A673 (cell line): ENCODE measurements around the gene GALNT11. TPM values are rescaled to one million over a fixed set of nuclear protein-coding genes. Genes with fewer than 3 reads are reported as not detected.

Source experiments
- BruUV-seq: library from RNA; stranded (reverse); fragments of 400-500 nt; replicated peaks from 2 replicates; lab custom pipeline; 2021; lab: Mats Ljungman, UMichigan
- CTCF ChIA-PET: fragments of 300-600 bp; sonication (Branson Sonifier 250); formaldehyde crosslinking; loops from one replicate; lab custom pipeline; 2022; ENCODE audit warnings: antibody characterized with exemption; lab: Charles Lee
- POLR2A ChIA-PET: fragments of 300-600 bp; sonication (Branson Sonifier 250); formaldehyde crosslinking; loops from one replicate; lab custom pipeline; 2022; ENCODE audit warnings: antibody characterized with exemption; ENCODE audit not compliant: low non-redundant PET; lab: Charles Lee
- DNase-seq: peaks from one replicate; pipeline ENCODE4 v3.0.0-alpha.2; 2015; ENCODE audit warnings: low spot score
- H3K27ac ChIP-seq: fragments of 200-600 bp; sonication (generic); 2 replicates; pipeline ENCODE4 v1.5.1; 2016; ENCODE audit warnings: mixed run types, low read depth, mild to moderate bottlenecking, mixed read lengths, antibody characterized with exemption, low read length; ENCODE audit not compliant: poor library complexity, severe bottlenecking
- H3K27me3 ChIP-seq: fragments of 200-600 bp; sonication (generic); replicated peaks from 2 replicates; pipeline ENCODE4 v1.6.1; 2017; ENCODE audit warnings: mixed run types, low read depth, mild to moderate bottlenecking, mixed read lengths, antibody characterized with exemption, low read length; ENCODE audit not compliant: insufficient read depth, poor library complexity
- H3K36me3 ChIP-seq: fragments of 200-600 bp; sonication (generic); 2 replicates; pipeline ENCODE4 v1.6.1; 2016; ENCODE audit warnings: mixed run types, mild to moderate bottlenecking, mixed read lengths, antibody characterized with exemption, low read length; ENCODE audit not compliant: insufficient read depth, poor library complexity, severe bottlenecking
- H3K4me1 ChIP-seq: fragments of 200-600 bp; sonication (generic); 2 replicates; pipeline ENCODE4 v1.6.1; 2017; ENCODE audit warnings: mixed run types, mild to moderate bottlenecking, mixed read lengths, antibody characterized with exemption, low read length; ENCODE audit not compliant: insufficient read depth, poor library complexity, severe bottlenecking
- H3K4me3 ChIP-seq: fragments of 200-600 bp; sonication (generic); 2 replicates; pipeline ENCODE4 v1.5.1; 2016; ENCODE audit warnings: low read depth, mixed run types, mild to moderate bottlenecking, mixed read lengths, low read length; ENCODE audit not compliant: poor library complexity, severe bottlenecking
- H3K9me3 ChIP-seq: fragments of 200-600 bp; sonication (generic); 2 replicates; pipeline ENCODE4 v1.6.1; 2016; ENCODE audit warnings: mixed run types, low read depth, mild to moderate bottlenecking, mixed read lengths, antibody characterized with exemption, low read length; ENCODE audit not compliant: poor library complexity, severe bottlenecking
- EZH2 ChIP-seq: fragments of 200-600 bp; sonication (generic); IDR thresholded peaks from 2 replicates; pipeline ENCODE4 v1.6.1; 2017; ENCODE audit warnings: borderline replicate concordance, low read depth, mild to moderate bottlenecking, mixed read lengths, antibody characterized with exemption, low read length; ENCODE audit not compliant: poor library complexity, severe bottlenecking
- intact Hi-C: fragments of 100-400 bp; cut with micrococcal nuclease; formaldehyde crosslinking; loops from one replicate; pipeline ENCODE4 v1.10.0; 2022; ENCODE audit not compliant: unreplicated experiment
- total RNA-seq: library from RNA; stranded (reverse); gene quantifications from 2 replicates; pipeline ENCODE4 v1.2.3, GENCODE V29; 2021
- TF ChIP-seq, protein P1 (sequence below): fragments of 300-800, 200-600 bp; sonication (generic); conservative IDR thresholded peaks from 2 replicates; pipeline ENCODE4 v1.5.1; 2017; ENCODE audit warnings: low read depth, mild to moderate bottlenecking, antibody characterized with exemption, low read length, moderate library complexity, mixed read lengths

GALNT11 gene
- total RNA-seq, 1 experiment from 2014 or later, result 35.5 TPM

DNA sequence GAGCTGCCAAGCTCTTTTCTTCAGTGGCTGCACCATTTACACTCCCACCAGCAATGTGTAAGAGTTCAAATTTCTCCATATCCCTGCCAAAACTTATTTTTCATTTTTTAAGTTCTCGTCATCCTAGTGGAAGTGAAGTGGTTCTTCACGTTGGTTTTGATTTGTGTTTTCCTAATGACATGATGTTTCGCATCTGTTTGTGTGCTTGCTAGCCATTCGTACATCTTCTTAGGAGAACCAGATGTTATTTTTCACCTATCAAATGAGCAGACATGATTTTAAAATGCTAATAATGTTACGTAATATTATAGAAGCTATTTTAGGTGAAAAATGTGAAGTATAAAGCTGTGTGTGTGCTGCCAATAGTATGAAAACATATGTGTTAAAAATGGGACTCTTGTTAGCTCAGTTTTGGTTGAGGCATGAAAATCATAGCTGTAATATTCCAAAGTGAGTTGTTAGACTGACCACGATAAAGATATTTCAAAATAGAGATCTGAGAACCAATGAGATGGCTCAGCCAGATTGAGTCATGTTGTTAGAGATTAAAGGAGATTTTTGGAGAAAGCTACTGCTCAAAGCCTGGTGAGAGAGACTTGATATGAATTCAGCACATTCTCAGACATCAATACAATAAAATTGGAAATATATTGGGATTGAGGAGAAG lies 25.9 kb upstream of the GALNT11 start:
- Histone ChIP-seq H3K27me3 (no peaks in the 10 kb centered on the region), H3K27ac (no peak overlapping the region), H3K4me1 (no peaks in the 10 kb centered on the region), H3K9me3 (no peaks in the 10 kb centered on the region), H3K4me3 (no peak overlapping the region), H3K36me3 (no peaks in the 10 kb centered on the region)
- no TSS peak for BruUV-seq
- DNase-seq, result no peak
- intact Hi-C loops, result no loop called here
- ChIA-PET CTCF (no interaction called here), POLR2A (no interaction called here)
- no peak for TF ChIP-seq EZH2
- TF ChIP-seq, protein P1, sequence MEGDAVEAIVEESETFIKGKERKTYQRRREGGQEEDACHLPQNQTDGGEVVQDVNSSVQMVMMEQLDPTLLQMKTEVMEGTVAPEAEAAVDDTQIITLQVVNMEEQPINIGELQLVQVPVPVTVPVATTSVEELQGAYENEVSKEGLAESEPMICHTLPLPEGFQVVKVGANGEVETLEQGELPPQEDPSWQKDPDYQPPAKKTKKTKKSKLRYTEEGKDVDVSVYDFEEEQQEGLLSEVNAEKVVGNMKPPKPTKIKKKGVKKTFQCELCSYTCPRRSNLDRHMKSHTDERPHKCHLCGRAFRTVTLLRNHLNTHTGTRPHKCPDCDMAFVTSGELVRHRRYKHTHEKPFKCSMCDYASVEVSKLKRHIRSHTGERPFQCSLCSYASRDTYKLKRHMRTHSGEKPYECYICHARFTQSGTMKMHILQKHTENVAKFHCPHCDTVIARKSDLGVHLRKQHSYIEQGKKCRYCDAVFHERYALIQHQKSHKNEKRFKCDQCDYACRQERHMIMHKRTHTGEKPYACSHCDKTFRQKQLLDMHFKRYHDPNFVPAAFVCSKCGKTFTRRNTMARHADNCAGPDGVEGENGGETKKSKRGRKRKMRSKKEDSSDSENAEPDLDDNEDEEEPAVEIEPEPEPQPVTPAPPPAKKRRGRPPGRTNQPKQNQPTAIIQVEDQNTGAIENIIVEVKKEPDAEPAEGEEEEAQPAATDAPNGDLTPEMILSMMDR, result no peak

DNA sequence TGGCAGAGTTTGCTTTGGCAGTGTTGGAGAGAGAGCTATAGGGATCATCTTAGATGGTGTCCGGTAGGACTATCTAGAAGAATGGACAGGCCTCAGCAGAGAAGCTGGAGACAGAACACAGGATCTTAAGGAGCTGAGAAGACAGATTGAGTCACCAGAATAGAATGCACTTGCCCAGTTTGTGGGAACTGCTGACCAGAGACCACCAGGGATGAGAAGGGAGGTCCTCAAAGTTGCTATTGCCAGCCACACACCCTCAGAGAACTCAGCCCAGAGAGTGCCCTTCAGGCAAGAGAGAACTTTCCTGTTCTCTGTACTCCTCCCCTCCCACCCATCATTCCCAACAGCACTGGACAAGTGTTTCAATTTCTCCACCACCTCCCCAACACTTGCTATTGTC lies 25.3 kb upstream of the GALNT11 start:
- BruUV-seq, result no TSS peak
- ChIA-PET CTCF (no interaction called here), POLR2A (no interaction called here)
- H3K36me3 ChIP-seq, result no peaks in the 10 kb centered on the region
- TF ChIP-seq, protein P1, result no peak
- no peak for TF ChIP-seq EZH2
- no peaks in the 10 kb centered on the region for H3K27me3 ChIP-seq
- H3K27ac ChIP-seq, result no peak overlapping the region
- DNase-seq, result no peak
- no peaks in the 10 kb centered on the region for H3K4me1 ChIP-seq
- H3K9me3 ChIP-seq, result no peaks in the 10 kb centered on the region
- intact Hi-C loops, result no loop called here
- no peak overlapping the region for H3K4me3 ChIP-seq

DNA sequence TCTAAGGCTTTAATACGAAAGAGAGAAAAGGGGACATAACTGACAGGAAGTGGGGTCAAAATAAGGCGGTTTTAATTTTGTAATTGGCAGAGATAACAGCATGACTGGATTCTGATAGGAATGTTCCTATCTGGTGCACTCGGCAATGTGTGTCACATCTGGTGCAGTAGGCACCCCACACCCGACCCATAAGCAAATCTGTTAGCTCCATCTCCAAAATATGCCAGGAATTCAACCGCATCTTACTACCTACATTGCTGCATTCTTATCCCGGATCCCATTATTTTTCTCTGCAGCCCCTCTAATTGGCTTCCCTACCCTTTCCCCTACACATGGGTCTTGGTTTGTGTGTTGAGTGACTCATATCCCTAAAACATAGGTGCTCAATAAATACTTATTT lies 19.1 kb upstream of the GALNT11 start:
- ChIA-PET POLR2A (no interaction called here), CTCF (no interaction called here)
- Histone ChIP-seq H3K27me3 (no peaks in the 10 kb centered on the region), H3K27ac (no peak overlapping the region), H3K36me3 (no peaks in the 10 kb centered on the region), H3K9me3 (no peaks in the 10 kb centered on the region), H3K4me3 (no peak overlapping the region), H3K4me1 (no peaks in the 10 kb centered on the region)
- TF ChIP-seq EZH2, result no peak
- TF ChIP-seq, protein P1, result no peak
- intact Hi-C loops, result no loop called here
- no TSS peak for BruUV-seq
- DNase-seq, result no peak
